Esophagus muscularis mucosa (tissue), 3 donors: ENCODE results near the gene CALHM1.

ENCODE experiments used
- CTCF ChIP-seq, 3 experiments: fragments of 200-600 bp in 2 of 3; fragments of 450-650 bp in 1 of 3; sonication (generic) in 2 of 3; IDR thresholded peaks; one replicate each; pipeline ENCODE4 v1.5.1; 2017 to 2019; ENCODE audit warnings: antibody characterized with exemption in 3 of 3, mild to moderate bottlenecking in 2 of 3, moderate library complexity in 1 of 3
- POLR2A ChIP-seq: fragments of 450-650 bp; IDR thresholded peaks from one replicate; pipeline ENCODE4 v1.6.1; 2017; ENCODE audit warnings: antibody characterized with exemption, moderate library complexity, mild to moderate bottlenecking, low read depth

GRCh38 chr10:103451091-103451813, 7.4 kb downstream of the CALHM1 start:
- TF ChIP-seq POLR2A, result no peak
- no peak for TF ChIP-seq CTCF (IDR thresholded peaks at IDR 0.05)
